K562 (cell line): ENCODE data around the gene EIF5. TPM values are rescaled to one million over a fixed set of nuclear protein-coding genes. Genes with fewer than 3 reads are reported as not detected.

ENCODE experiments used
- BMI1 ChIP-seq: fragments of 150-350 bp; IDR thresholded peaks from 2 replicates; pipeline ENCODE4 v1.6.1; 2014; ENCODE audit warnings: low read length
- BRD9 ChIP-seq: fragments of 450-650 bp; IDR thresholded peaks from 2 replicates; pipeline ENCODE4 v1.6.1; 2018; ENCODE audit warnings: low read depth; ENCODE audit not compliant: partially characterized antibody
- C11orf30 ChIP-seq: fragments of 450-650 bp; IDR thresholded peaks from 2 replicates; pipeline ENCODE4 v1.6.1; 2016; ENCODE audit warnings: low read depth, mild to moderate bottlenecking
- HNRNPLL ChIP-seq: fragments of 200-400 bp; formaldehyde crosslinking; IDR thresholded peaks from 2 replicates; pipeline ENCODE4 v1.6.1; 2017; ENCODE audit warnings: low read length, low read depth, mild to moderate bottlenecking; ENCODE audit not compliant: poor library complexity, severe bottlenecking
- NCOA6 ChIP-seq: fragments of 450-650 bp; IDR thresholded peaks from 2 replicates; pipeline ENCODE4 v1.6.1; 2017; ENCODE audit warnings: mild to moderate bottlenecking
- NCOR1 ChIP-seq: fragments of 450-650 bp; IDR thresholded peaks from 2 replicates; pipeline ENCODE4 v1.6.1; 2016; ENCODE audit warnings: mild to moderate bottlenecking, moderate library complexity
- NEUROD1 ChIP-seq: fragments of 150-350 bp; IDR thresholded peaks from 2 replicates; pipeline ENCODE4 v1.6.1; 2014; ENCODE audit warnings: borderline replicate concordance, low read length, low read depth; ENCODE audit not compliant: partially characterized antibody
- NONO ChIP-seq, 2 experiments: fragments of 200-400 bp in 1 of 2; fragments of 450-650 bp in 1 of 2; formaldehyde crosslinking in 1 of 2; IDR thresholded peaks; 2 replicates each; pipeline ENCODE4 v1.6.1; 2017; ENCODE audit warnings: low read depth in 2 of 2, mild to moderate bottlenecking in 2 of 2, moderate library complexity in 2 of 2, low read length in 1 of 2
- POLR2H ChIP-seq: IDR thresholded peaks from 2 replicates; pipeline ENCODE4 v1.6.1; 2016; ENCODE audit warnings: missing genetic modification characterization, low read depth, mild to moderate bottlenecking, control low read depth, missing compliant biosample characterization, moderate library complexity
- RCOR1 ChIP-seq, 2 experiments: IDR thresholded peaks; 2 replicates each; pipeline ENCODE4 v1.6.1; 2012; ENCODE audit warnings: low read depth in 2 of 2, low read length in 2 of 2, borderline replicate concordance in 1 of 2, improper control_type of control experiment in 1 of 2
- SRSF7 ChIP-seq: fragments of 200-400 bp; formaldehyde crosslinking; optimal IDR thresholded peaks from 2 replicates; pipeline ENCODE3; 2017; ENCODE audit warnings: mild to moderate bottlenecking, low read depth, low read length
- STAT5B ChIP-seq: fragments of 250-450 bp; sonication (Bioruptor Pico); IDR thresholded peaks from 2 replicates; pipeline ENCODE4 v1.8.0; 2021; ENCODE audit warnings: mild to moderate bottlenecking, inconsistent platforms
- TCF7 ChIP-seq: sonication (generic); IDR thresholded peaks from 2 replicates; pipeline ENCODE4 v1.6.1; 2016; ENCODE audit warnings: antibody characterized with exemption, borderline replicate concordance
- polyA plus RNA-seq, 8 experiments: library from polyadenylated mRNA; depleted of rRNA in 4 of 8; stranded (reverse) in 5 of 8; unstranded in 3 of 8; fragments of >200 nt; fragmentation: Nextera tagmentation in 2 of 8; fragmentation: Illumina TruSeq in 1 of 8; extraction: Ambion mirVana in 2 of 8; extraction: Trizol in 1 of 8; gene quantifications; 2 replicates each; pipeline versions ENCODE4 v1.2.1 to v1.2.3, GENCODE V29; 2011 to 2014; ENCODE audit warnings: inconsistent platforms in 1 of 8, missing spikeins in 1 of 8
- total RNA-seq, 7 experiments: library from RNA; depleted of rRNA in 6 of 7; stranded (reverse); fragments of >200 nt in 6 of 7; fragmentation: Illumina TruSeq in 2 of 7; extraction: Trizol in 2 of 7; gene quantifications; 2 replicates each; pipeline versions ENCODE4 v1.2.1 to v1.2.3, GENCODE V29; 2011 to 2021; ENCODE audit warnings: low replicate concordance in 1 of 7
- TF ChIP-seq, protein P1 (sequence below): sonication (generic); formaldehyde crosslinking; IDR thresholded peaks from 2 replicates; pipeline ENCODE4 v1.8.1; 2023; ENCODE audit warnings: mild to moderate bottlenecking, missing genetic modification reagents
- TF ChIP-seq, protein P2 (sequence below): sonication (generic); formaldehyde crosslinking; IDR thresholded peaks from 2 replicates; pipeline ENCODE4 v1.8.0; 2022; ENCODE audit warnings: mild to moderate bottlenecking, missing genetic modification reagents
- TF ChIP-seq, protein P3 (sequence below): fragments of 250-450 bp; sonication (Bioruptor Pico); IDR thresholded peaks from 2 replicates; pipeline ENCODE4 v1.4.0; 2020
- TF ChIP-seq, protein P4 (sequence below): sonication (generic); formaldehyde crosslinking; IDR thresholded peaks from 2 replicates; pipeline ENCODE4 v1.8.0; 2022; ENCODE audit warnings: missing genetic modification reagents, mild to moderate bottlenecking, moderate library complexity, borderline replicate concordance

EIF5 gene
- total and polyA plus RNA-seq, 9 of the 15 experiments (the other 6 are each of a cell fraction or from before 2014, with no cell fraction given) = 92.7 to 442 (median 190) TPM

DNA sequence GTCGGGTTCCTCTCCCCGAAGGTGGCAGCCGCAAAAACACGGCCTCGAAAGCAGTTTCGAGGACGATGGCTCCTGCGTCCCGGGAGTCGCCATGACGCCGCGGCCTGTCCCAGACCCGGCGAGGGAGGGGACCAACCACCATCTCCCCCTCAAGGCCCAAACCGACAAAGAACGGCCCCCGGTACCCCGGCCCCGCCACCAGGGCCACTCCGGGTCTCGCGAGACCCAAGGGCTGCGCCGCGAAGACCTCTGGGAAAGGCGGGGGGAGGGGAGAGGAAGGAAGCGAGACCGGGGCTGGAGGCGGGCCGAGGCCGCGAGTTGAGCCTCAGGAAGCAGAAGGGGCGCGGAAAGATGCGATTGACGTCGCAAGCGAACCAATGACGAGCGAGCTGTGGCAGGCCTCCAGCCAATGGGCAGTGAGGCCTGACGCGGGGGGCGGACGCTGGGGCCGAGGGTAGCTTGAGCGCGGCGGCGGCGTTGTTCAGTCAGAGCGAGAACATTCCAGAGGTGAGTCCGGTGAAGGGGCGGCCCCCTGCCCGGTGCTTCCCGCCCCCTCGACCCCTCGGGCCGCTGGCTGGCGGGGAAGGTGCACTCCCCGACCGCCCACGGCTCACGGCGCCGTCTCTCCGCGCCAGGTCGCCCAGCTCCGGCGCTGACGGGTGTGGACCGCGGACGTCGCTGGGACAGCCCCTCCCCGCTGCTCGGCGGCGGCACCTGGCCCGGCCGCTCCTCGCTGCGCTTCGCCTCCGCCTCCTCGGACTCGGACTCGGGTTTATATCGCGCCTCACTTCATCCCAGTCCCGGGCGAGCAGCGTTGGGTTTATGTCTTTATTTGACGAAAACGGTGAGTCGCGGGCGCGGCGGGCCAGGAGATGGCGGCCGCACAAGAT is at the start of gene EIF5 (continued):
- TF ChIP-seq, protein P1, sequence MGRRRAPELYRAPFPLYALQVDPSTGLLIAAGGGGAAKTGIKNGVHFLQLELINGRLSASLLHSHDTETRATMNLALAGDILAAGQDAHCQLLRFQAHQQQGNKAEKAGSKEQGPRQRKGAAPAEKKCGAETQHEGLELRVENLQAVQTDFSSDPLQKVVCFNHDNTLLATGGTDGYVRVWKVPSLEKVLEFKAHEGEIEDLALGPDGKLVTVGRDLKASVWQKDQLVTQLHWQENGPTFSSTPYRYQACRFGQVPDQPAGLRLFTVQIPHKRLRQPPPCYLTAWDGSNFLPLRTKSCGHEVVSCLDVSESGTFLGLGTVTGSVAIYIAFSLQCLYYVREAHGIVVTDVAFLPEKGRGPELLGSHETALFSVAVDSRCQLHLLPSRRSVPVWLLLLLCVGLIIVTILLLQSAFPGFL (CRISPR knock-in tag) = no peak
- TF ChIP-seq TCF7 (peak; percentile 15; the same call in 1 of the 2 replicates), SRSF7 (no peak), STAT5B (no peak), NONO (IDR thresholded peaks at IDR 0.05; ENCODE audit: low read depth in 2 of 2, low read length in 1 of 2) (peak; percentile 74 to 90), RCOR1 (IDR thresholded peaks at IDR 0.05; ENCODE audit: borderline replicate concordance in 1 of 2, low read depth in 2 of 2, low read length in 2 of 2) (peak in 1 of 2 experiments; percentile 13; a peak in 1 of 4 replicates), POLR2H (tag) (peak; percentile 95), BMI1 (no peak), NCOR1 (0 out of 2 replicates have a peak, but pooled peaks have one; percentile 13), NCOA6 (no peak), HNRNPLL (peak; percentile 18), NEUROD1 (peak; percentile 92), BRD9 (no peak), C11orf30 (peak; percentile 52; the same call in 1 of the 2 replicates)
- TF ChIP-seq, protein P2, sequence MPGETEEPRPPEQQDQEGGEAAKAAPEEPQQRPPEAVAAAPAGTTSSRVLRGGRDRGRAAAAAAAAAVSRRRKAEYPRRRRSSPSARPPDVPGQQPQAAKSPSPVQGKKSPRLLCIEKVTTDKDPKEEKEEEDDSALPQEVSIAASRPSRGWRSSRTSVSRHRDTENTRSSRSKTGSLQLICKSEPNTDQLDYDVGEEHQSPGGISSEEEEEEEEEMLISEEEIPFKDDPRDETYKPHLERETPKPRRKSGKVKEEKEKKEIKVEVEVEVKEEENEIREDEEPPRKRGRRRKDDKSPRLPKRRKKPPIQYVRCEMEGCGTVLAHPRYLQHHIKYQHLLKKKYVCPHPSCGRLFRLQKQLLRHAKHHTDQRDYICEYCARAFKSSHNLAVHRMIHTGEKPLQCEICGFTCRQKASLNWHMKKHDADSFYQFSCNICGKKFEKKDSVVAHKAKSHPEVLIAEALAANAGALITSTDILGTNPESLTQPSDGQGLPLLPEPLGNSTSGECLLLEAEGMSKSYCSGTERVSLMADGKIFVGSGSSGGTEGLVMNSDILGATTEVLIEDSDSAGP (CRISPR knock-in tag) = no peak
- TF ChIP-seq, protein P3, sequence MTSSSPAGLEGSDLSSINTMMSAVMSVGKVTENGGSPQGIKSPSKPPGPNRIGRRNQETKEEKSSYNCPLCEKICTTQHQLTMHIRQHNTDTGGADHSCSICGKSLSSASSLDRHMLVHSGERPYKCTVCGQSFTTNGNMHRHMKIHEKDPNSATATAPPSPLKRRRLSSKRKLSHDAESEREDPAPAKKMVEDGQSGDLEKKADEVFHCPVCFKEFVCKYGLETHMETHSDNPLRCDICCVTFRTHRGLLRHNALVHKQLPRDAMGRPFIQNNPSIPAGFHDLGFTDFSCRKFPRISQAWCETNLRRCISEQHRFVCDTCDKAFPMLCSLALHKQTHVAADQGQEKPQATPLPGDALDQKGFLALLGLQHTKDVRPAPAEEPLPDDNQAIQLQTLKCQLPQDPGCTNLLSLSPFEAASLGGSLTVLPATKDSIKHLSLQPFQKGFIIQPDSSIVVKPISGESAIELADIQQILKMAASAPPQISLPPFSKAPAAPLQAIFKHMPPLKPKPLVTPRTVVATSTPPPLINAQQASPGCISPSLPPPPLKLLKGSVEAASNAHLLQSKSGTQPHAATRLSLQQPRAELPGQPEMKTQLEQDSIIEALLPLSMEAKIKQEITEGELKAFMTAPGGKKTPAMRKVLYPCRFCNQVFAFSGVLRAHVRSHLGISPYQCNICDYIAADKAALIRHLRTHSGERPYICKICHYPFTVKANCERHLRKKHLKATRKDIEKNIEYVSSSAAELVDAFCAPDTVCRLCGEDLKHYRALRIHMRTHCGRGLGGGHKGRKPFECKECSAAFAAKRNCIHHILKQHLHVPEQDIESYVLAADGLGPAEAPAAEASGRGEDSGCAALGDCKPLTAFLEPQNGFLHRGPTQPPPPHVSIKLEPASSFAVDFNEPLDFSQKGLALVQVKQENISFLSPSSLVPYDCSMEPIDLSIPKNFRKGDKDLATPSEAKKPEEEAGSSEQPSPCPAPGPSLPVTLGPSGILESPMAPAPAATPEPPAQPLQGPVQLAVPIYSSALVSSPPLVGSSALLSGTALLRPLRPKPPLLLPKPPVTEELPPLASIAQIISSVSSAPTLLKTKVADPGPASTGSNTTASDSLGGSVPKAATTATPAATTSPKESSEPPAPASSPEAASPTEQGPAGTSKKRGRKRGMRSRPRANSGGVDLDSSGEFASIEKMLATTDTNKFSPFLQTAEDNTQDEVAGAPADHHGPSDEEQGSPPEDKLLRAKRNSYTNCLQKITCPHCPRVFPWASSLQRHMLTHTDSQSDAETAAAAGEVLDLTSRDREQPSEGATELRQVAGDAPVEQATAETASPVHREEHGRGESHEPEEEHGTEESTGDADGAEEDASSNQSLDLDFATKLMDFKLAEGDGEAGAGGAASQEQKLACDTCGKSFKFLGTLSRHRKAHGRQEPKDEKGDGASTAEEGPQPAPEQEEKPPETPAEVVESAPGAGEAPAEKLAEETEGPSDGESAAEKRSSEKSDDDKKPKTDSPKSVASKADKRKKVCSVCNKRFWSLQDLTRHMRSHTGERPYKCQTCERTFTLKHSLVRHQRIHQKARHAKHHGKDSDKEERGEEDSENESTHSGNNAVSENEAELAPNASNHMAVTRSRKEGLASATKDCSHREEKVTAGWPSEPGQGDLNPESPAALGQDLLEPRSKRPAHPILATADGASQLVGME = 0 out of 2 replicates have a peak, but pooled peaks have one; percentile 45
- TF ChIP-seq, protein P4, sequence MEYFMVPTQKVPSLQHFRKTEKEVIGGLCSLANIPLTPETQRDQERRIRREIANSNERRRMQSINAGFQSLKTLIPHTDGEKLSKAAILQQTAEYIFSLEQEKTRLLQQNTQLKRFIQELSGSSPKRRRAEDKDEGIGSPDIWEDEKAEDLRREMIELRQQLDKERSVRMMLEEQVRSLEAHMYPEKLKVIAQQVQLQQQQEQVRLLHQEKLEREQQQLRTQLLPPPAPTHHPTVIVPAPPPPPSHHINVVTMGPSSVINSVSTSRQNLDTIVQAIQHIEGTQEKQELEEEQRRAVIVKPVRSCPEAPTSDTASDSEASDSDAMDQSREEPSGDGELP (CRISPR knock-in tag) = peak; percentile 62
